B cell (primary cell): ENCODE measurements around the gene ZFYVE27. TPM values are rescaled to one million over a fixed set of nuclear protein-coding genes. Genes with fewer than 3 reads are reported as not detected.

Experiments used
- ATAC-seq: fragments of 200-7000 bp; cut with Tn5 transposase; one replicate; pipeline ENCODE4 v1.10.0; 2021; ENCODE audit warnings: low read depth, mild to moderate bottlenecking, moderate number of reproducible peaks, moderate library complexity
- CTCF ChIA-PET: fragments of 350-600 bp; sonication (Branson Sonifier 250); formaldehyde crosslinking; loops from one replicate; lab custom pipeline; 2021; ENCODE audit warnings: antibody characterized with exemption, inconsistent platforms; lab: Charles Lee
- POLR2A ChIA-PET: fragments of 350-600 bp; sonication (Branson Sonifier 250); formaldehyde crosslinking; loops from one replicate; lab custom pipeline; 2021; ENCODE audit warnings: antibody characterized with exemption; lab: Charles Lee
- DNase-seq: peaks from one replicate; pipeline ENCODE4 v3.0.0; 2013
- H2AFZ ChIP-seq: 2 replicates; pipeline ENCODE4 v1.6.1; 2012; ENCODE audit warnings: mild to moderate bottlenecking, low read depth, low read length; ENCODE audit not compliant: insufficient read depth, poor library complexity, severe bottlenecking
- H3K27ac ChIP-seq, 2 donors: 1 replicate in 1 of 2; 2 replicates in 1 of 2; pipeline ENCODE4 v1.5.1; 2012 to 2013; ENCODE audit warnings: low read length in 2 of 2, mild to moderate bottlenecking in 2 of 2, moderate library complexity in 1 of 2
- H3K27me3 ChIP-seq, 4 experiments: fragments of 200-600 bp in 1 of 4; sonication (generic) in 1 of 4; replicated peaks in 1 of 4; 1 replicate in 2 of 4; 2 replicates in 2 of 4; pipeline versions ENCODE4 v1.6.1 to v1.7.0; 2013 to 2016; ENCODE audit warnings: low read length in 3 of 4, mild to moderate bottlenecking in 2 of 4, mixed read lengths in 1 of 4, moderate library complexity in 1 of 4; ENCODE audit not compliant: insufficient read depth in 4 of 4, control insufficient read depth in 3 of 4; ENCODE audit errors: control extremely low read depth in 1 of 4
- H3K36me3 ChIP-seq, 2 experiments: replicated peaks in 1 of 2; 1 replicate in 1 of 2; 2 replicates in 1 of 2; pipeline versions ENCODE4 v1.6.1 to v1.7.1; 2013; ENCODE audit warnings: low read length in 1 of 2; ENCODE audit not compliant: insufficient read depth in 2 of 2, control insufficient read depth in 1 of 2; ENCODE audit errors: control extremely low read depth in 1 of 2, extremely low read depth in 1 of 2
- H3K4me1 ChIP-seq, 2 donors: fragments of 200-600 bp in 1 of 2; sonication (generic) in 1 of 2; 1 replicate in 1 of 2; 2 replicates in 1 of 2; pipeline versions ENCODE4 v1.5.1 to v1.6.1; 2013 to 2017; ENCODE audit warnings: low read length in 2 of 2; ENCODE audit not compliant: control insufficient read depth in 2 of 2, insufficient read depth in 2 of 2
- H3K4me2 ChIP-seq: replicated peaks from 2 replicates; pipeline ENCODE3; 2012; ENCODE audit warnings: mild to moderate bottlenecking, low read depth, low read length; ENCODE audit not compliant: poor library complexity, severe bottlenecking
- H3K4me3 ChIP-seq, 5 experiments: fragments of 200-600 bp in 1 of 5; sonication (generic) in 1 of 5; 1 replicate in 3 of 5; 2 replicates in 2 of 5; pipeline versions ENCODE4 v1.5.1 to v1.7.0; 2011 to 2016; ENCODE audit warnings: low read length in 4 of 5, mild to moderate bottlenecking in 4 of 5, low read depth in 2 of 5, control low read depth in 1 of 5, moderate library complexity in 1 of 5; ENCODE audit not compliant: insufficient read depth in 1 of 5; ENCODE audit errors: control extremely low read depth in 1 of 5, extremely low read depth in 1 of 5
- H3K79me2 ChIP-seq: fragments of 200-600 bp; sonication (generic); one replicate; pipeline ENCODE4 v1.6.0; 2016; ENCODE audit warnings: low read length; ENCODE audit not compliant: control insufficient read depth, insufficient read depth
- H3K9ac ChIP-seq: fragments of 200-600 bp; sonication (generic); 2 replicates; pipeline ENCODE4 v1.6.1; 2017; ENCODE audit warnings: mild to moderate bottlenecking, low read length, moderate library complexity
- H3K9me3 ChIP-seq, 3 donors: one replicate each; pipeline versions ENCODE4 v1.6.1 to v1.7.1; 2013; ENCODE audit warnings: low read length in 2 of 3; ENCODE audit not compliant: control insufficient read depth in 2 of 3, insufficient read depth in 1 of 3; ENCODE audit errors: control extremely low read depth in 1 of 3
- H4K20me1 ChIP-seq: 2 replicates; pipeline ENCODE4 v1.6.0; 2012; ENCODE audit warnings: mild to moderate bottlenecking, low read length; ENCODE audit not compliant: insufficient read depth, control insufficient read depth, poor library complexity, severe bottlenecking
- H3K27ac Mint-ChIP-seq: one replicate; pipeline ENCODE4 v1.8.0; 2021; ENCODE audit warnings: mixed read lengths
- H3K27me3 Mint-ChIP-seq: one replicate; pipeline ENCODE4 v1.8.0; 2021; ENCODE audit warnings: mixed read lengths
- H3K4me1 Mint-ChIP-seq: one replicate; pipeline ENCODE4 v1.8.0; 2021; ENCODE audit warnings: mixed read lengths
- H3K4me3 Mint-ChIP-seq: one replicate; pipeline ENCODE4 v1.8.0; 2021; ENCODE audit warnings: mixed read lengths
- H3K9me3 Mint-ChIP-seq: one replicate; pipeline ENCODE4 v1.8.0; 2022; ENCODE audit warnings: mixed read lengths; ENCODE audit not compliant: insufficient read depth
- CTCF ChIP-seq: fragments of 200-600 bp; IDR thresholded peaks from one replicate; pipeline ENCODE4 v1.8.0; 2022; ENCODE audit warnings: antibody characterized with exemption, mild to moderate bottlenecking
- EZH2 ChIP-seq: IDR thresholded peaks from 2 replicates; pipeline ENCODE4 v1.6.1; 2012; ENCODE audit warnings: borderline replicate concordance, low read depth, mild to moderate bottlenecking, moderate library complexity, low read length; ENCODE audit not compliant: insufficient read depth, poor library complexity, severe bottlenecking
- WGBS: methylation state at CpG from one replicate; pipeline ENCODE4 v1.1.5; 2013; ENCODE audit warnings: missing lambda C conversion rate; ENCODE audit not compliant: insufficient coverage; 5-methylcytosine and 5-hydroxymethylcytosine counted together
- intact Hi-C: fragments of 100-400 bp; cut with micrococcal nuclease; formaldehyde crosslinking; loops from one replicate; pipeline ENCODE4 v1.10.0; 2022
- polyA plus RNA-seq: library from polyadenylated mRNA; depleted of rRNA; stranded (reverse); fragments of >200 nt; gene quantifications from 2 replicates; pipeline ENCODE4 v1.2.3, GENCODE V29; 2012
- total RNA-seq, 2 donors: library from RNA; stranded (reverse); fragments of 120-200 nt in 1 of 2; gene quantifications; 1 replicate in 1 of 2; 2 replicates in 1 of 2; pipeline versions ENCODE4 v1.2.3 to v1.2.4, GENCODE V29; 2013 to 2022

Gene ZFYVE27
- total and polyA plus RNA-seq, 2 donors (not counting 1 experiment from before 2014, with no cell fraction given), result 50.4 to 79.7 TPM

DNA sequence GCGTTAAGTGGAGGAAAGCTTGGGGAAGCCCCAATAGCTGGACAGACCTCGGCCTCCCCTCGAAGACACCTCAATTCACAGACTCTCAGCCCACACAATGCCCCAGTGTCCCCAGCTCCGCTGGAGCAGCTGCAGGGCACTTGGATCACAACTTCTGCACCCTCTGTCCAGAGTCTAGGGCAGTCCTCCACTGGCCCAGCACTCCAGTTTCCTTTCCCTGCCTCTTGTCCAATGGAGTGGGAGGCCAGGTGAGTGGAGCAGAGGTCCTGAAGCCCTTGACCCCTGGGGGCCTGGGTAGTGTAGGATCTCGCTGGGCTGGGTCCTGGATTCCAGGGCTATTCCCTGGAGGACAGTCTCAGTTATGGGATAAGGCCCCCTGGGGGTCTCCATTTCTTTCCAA lies 23.0 kb downstream of the ZFYVE27 start:
- Histone ChIP-seq H3K4me1 (peaks cover 6 to 9% of the 10 kb centered on the region in 2 donors), H3K4me3 (no peak overlapping the region), H3K36me3 (peaks cover 0 to 59% of the 10 kb centered on the region in 2 experiments), H3K79me2 (no peaks in the 10 kb centered on the region), H2AFZ (no peak overlapping the region), H3K4me2 (no peak overlapping the region), H3K27ac (no peak overlapping the region), H4K20me1 (no peaks in the 10 kb centered on the region), H3K9ac (no peak overlapping the region), H3K9me3 (no peaks in the 10 kb centered on the region), H3K27me3 (no peaks in the 10 kb centered on the region)
- no peaks in the 10 kb centered on the region for H3K27me3 Mint-ChIP-seq
- H3K4me1 Mint-ChIP-seq, result peaks cover 10% of the 10 kb centered on the region
- no peak overlapping the region for H3K27ac Mint-ChIP-seq
- DNase-seq, result no peak
- 64% methylated on average over 3 of the region's 5 CpGs for WGBS
- no peaks in the 10 kb centered on the region for H3K9me3 Mint-ChIP-seq
- intact Hi-C loops, result no loop called here
- no peak for TF ChIP-seq CTCF
- no peak for TF ChIP-seq EZH2
- no peak for ATAC-seq
- CTCF ChIA-PET, result interaction anchor here (1.3 to 1.5 kb wide), 3 partner anchors 15 to 73 kb away, joined by 3 to 4 read pairs (median 3); partner anchors contain the start of gene AVPI1
- POLR2A ChIA-PET, result no interaction called here
- H3K4me3 Mint-ChIP-seq, result no peak overlapping the region

DNA sequence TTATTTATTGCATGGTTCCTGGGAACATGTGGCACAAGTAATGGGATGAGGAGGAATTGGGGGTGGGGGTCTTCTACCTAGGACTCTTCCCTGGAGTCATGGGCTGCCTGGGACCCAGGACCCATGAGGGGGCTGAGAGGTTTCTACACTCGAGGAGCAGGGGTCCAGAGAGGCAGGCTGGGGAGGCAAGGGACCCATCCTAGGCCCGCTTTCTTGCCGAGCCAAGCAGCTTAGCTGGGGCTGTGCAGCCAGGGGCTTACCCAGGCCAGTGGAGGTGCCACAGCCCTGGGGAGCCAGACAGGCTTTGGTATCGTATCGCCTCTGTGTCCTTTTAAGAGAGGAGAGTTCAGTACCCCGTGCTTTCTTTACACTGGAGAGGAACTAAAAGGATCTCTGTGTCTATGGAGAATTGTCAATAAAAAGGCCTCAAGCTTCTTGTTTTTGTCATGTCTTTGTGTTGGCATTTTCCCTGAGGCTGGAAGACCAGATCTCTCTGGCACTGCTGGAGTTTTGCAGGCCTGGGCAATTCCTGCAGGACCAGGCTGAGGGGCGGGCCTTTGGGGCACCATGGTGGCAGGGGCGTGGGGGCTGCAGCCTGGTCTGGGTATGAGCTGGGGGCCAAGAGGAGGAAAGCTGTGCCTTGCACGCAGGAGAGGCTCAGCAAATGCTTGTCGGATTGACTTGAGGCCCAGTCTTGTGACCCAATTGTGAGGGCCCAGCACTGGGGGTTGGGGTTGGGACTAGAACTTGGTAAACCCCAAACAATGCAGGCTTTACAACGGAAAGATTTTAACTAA lies 23.7 kb downstream of the ZFYVE27 start:
- WGBS, result 94% methylated on average over 11 of the region's 11 CpGs
- H3K4me1 ChIP-seq, result peaks cover 6 to 11% of the 10 kb centered on the region in 2 donors
- ATAC-seq (no peak), DNase-seq (no peak)
- H3K9me3 ChIP-seq, result no peaks in the 10 kb centered on the region
- POLR2A ChIA-PET, result no interaction called here
- H3K36me3 ChIP-seq, result peaks cover 0 to 52% of the 10 kb centered on the region in 2 experiments
- H4K20me1 ChIP-seq, result no peaks in the 10 kb centered on the region
- H3K79me2 ChIP-seq, result no peaks in the 10 kb centered on the region
- no peak overlapping the region for H2AFZ ChIP-seq
- Mint-ChIP-seq H3K4me3 (no peak overlapping the region), H3K27ac (no peak overlapping the region), H3K9me3 (no peaks in the 10 kb centered on the region), H3K4me1 (peaks cover 11% of the 10 kb centered on the region), H3K27me3 (no peaks in the 10 kb centered on the region)
- no peaks in the 10 kb centered on the region for H3K27me3 ChIP-seq
- no peak overlapping the region for H3K4me2 ChIP-seq
- H3K27ac ChIP-seq, result no peak overlapping the region
- intact Hi-C loops, result no loop called here
- no peak overlapping the region for H3K4me3 ChIP-seq
- CTCF ChIA-PET, result interaction anchor here (1.3 to 1.5 kb wide), 3 partner anchors 16 to 74 kb away, joined by 3 to 4 read pairs (median 3); partner anchors contain the start of gene AVPI1
- TF ChIP-seq EZH2, result no peak
- no peak for TF ChIP-seq CTCF
- no peak overlapping the region for H3K9ac ChIP-seq
